ENCODE results near the gene MAPKAPK3. TPM values are rescaled to one million over a fixed set of nuclear protein-coding genes. Genes with fewer than 3 reads are reported as not detected.

MAPKAPK3 gene
- total RNA-seq, 1 experiment from 2014 or later, result 53.9 TPM

DNA sequence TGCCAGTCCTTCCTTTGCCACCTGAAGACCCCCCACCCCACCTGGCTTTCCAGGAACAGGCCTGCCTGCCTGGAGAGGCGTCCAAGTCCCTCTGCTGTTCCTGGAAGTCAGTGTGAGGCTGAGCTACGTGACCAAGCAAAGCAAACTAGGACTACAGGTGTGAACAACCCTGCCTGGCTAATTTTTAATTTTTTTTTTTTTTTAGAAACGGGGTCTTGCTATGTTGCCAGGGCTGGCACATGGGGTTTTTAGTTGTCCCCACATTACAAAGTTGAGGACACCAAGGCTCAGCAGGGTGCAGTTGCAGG is 30.2 kb upstream of the MAPKAPK3 start:
- CTCF ChIA-PET, result interaction anchor here (0.8 to 5.8 kb wide), 9 partner anchors 12 to 65 kb away, joined by 3 to 71 read pairs (median 6); partner anchors contain the start of gene CISH
- no peak for DNase-seq (ENCODE audit: unreplicated experiment)
- H3K4me3 Mint-ChIP-seq (ENCODE audit: unreplicated experiment), result no peak overlapping the region
- intact Hi-C loops (cut with micrococcal nuclease), result no loop called here
- no peaks in the 10 kb centered on the region for H3K9me3 Mint-ChIP-seq (ENCODE audit: unreplicated experiment)
- peaks cover 18% of the 10 kb centered on the region for H3K4me1 Mint-ChIP-seq (ENCODE audit: insufficient read depth, unreplicated experiment)
- POLR2A ChIA-PET, result interaction anchor here (0.5 to 3.9 kb wide), 5 partner anchors 8 to 302 kb away, joined by 3 to 15 read pairs (median 5); partner anchors contain the start of gene HEMK1
- no peaks in the 10 kb centered on the region for H3K36me3 Mint-ChIP-seq (ENCODE audit: insufficient read depth, unreplicated experiment)
- H3K27me3 Mint-ChIP-seq (ENCODE audit: insufficient read depth, unreplicated experiment), result no peaks in the 10 kb centered on the region
- TF ChIP-seq, protein P1, sequence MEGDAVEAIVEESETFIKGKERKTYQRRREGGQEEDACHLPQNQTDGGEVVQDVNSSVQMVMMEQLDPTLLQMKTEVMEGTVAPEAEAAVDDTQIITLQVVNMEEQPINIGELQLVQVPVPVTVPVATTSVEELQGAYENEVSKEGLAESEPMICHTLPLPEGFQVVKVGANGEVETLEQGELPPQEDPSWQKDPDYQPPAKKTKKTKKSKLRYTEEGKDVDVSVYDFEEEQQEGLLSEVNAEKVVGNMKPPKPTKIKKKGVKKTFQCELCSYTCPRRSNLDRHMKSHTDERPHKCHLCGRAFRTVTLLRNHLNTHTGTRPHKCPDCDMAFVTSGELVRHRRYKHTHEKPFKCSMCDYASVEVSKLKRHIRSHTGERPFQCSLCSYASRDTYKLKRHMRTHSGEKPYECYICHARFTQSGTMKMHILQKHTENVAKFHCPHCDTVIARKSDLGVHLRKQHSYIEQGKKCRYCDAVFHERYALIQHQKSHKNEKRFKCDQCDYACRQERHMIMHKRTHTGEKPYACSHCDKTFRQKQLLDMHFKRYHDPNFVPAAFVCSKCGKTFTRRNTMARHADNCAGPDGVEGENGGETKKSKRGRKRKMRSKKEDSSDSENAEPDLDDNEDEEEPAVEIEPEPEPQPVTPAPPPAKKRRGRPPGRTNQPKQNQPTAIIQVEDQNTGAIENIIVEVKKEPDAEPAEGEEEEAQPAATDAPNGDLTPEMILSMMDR (IDR thresholded peaks at IDR 0.05; ENCODE audit: unreplicated experiment), result no peak
- no TSS peak for BruUV-seq (replicated peaks)
- no peak overlapping the region for H3K27ac Mint-ChIP-seq (ENCODE audit: low read depth, unreplicated experiment)

GRCh38 chr3:50587373-50587772 is 29.6 kb upstream of the MAPKAPK3 start:
- Mint-ChIP-seq H3K27me3 (ENCODE audit: insufficient read depth, unreplicated experiment) (no peaks in the 10 kb centered on the region), H3K36me3 (ENCODE audit: insufficient read depth, unreplicated experiment) (no peaks in the 10 kb centered on the region), H3K4me3 (ENCODE audit: unreplicated experiment) (no peak overlapping the region), H3K9me3 (ENCODE audit: unreplicated experiment) (no peaks in the 10 kb centered on the region), H3K27ac (ENCODE audit: low read depth, unreplicated experiment) (no peak overlapping the region), H3K4me1 (ENCODE audit: insufficient read depth, unreplicated experiment) (peaks cover 18% of the 10 kb centered on the region)
- peak; percentile 36 for DNase-seq (ENCODE audit: unreplicated experiment)
- intact Hi-C loops (cut with micrococcal nuclease), result no loop called here
- no TSS peak for BruUV-seq (replicated peaks)
- TF ChIP-seq, protein P1 (IDR thresholded peaks at IDR 0.05; ENCODE audit: unreplicated experiment), result no peak
- ChIA-PET POLR2A (interaction anchor here (0.7 to 3.9 kb wide), 4 partner anchors 9 to 32 kb away, joined by 3 to 15 read pairs (median 4); no protein-coding TSS in a partner anchor), CTCF (interaction anchor here (1.0 to 5.8 kb wide), 7 partner anchors 11 to 65 kb away, joined by 3 to 71 read pairs (median 6); partner anchors contain the start of gene CISH)

DNA sequence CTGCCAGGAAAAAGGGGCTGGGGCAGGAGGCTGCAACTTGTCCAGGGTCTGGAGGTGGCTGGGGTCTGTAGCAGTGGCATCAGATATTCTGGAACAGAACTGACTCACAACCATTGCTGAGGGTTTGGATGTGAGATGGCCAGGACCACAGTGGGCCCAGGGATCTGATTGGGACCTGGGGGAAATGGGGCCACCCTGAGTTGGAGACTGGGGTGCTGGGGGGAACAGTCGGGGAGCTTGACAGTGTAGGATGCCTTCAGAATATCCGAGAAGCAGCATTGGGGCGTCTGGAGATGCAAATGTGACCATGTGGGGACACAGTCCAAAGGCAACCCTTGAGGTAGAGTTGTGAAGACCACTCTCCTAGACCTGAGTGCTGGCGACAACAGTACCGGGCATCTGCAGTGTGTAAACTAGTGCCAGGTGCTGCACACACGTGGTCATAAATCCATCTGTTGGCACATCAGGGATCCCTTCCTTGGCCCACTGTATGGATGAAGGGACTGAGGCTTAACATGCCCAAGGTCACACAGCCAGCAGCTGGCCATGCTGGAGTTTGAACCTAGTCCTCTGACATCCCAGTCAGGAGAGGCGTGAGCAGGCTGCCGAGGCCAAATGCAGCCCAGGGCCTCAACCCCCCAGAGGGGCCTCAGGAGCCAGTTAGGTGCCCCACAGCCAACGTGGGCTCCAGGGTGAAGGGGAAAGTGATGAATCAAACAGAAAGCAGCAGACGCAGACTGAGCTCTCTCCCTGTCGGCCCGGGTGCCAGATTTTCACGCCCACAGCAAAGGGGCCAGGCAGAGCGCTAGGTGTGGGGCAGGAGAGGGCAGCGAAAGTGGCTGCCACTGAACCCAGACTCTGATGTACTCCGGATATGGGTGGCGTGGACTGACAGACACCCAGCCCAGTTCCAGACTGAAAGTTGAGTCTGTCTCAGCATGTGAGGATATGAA is 28.9 kb upstream of the MAPKAPK3 start:
- H3K4me1 Mint-ChIP-seq (ENCODE audit: insufficient read depth, unreplicated experiment), result peaks cover 18% of the 10 kb centered on the region
- no peak overlapping the region for H3K27ac Mint-ChIP-seq (ENCODE audit: low read depth, unreplicated experiment)
- DNase-seq (ENCODE audit: unreplicated experiment), result no peak
- H3K4me3 Mint-ChIP-seq (ENCODE audit: unreplicated experiment), result no peak overlapping the region
- no TSS peak for BruUV-seq (replicated peaks)
- intact Hi-C loops (cut with micrococcal nuclease), result no loop called here
- TF ChIP-seq, protein P1 (IDR thresholded peaks at IDR 0.05; ENCODE audit: unreplicated experiment), result no peak
- no peaks in the 10 kb centered on the region for H3K27me3 Mint-ChIP-seq (ENCODE audit: insufficient read depth, unreplicated experiment)
- POLR2A ChIA-PET, result interaction anchor here (1.0 to 3.9 kb wide), 5 partner anchors 9 to 31 kb away, joined by 3 to 15 read pairs (median 4); no protein-coding TSS in a partner anchor
- CTCF ChIA-PET, result interaction anchor here (0.6 to 5.8 kb wide), 7 partner anchors 10 to 384 kb away, joined by 3 to 71 read pairs (median 6); partner anchors contain the start of gene CISH
- no peaks in the 10 kb centered on the region for H3K36me3 Mint-ChIP-seq (ENCODE audit: insufficient read depth, unreplicated experiment)
- H3K9me3 Mint-ChIP-seq (ENCODE audit: unreplicated experiment), result no peaks in the 10 kb centered on the region

DNA sequence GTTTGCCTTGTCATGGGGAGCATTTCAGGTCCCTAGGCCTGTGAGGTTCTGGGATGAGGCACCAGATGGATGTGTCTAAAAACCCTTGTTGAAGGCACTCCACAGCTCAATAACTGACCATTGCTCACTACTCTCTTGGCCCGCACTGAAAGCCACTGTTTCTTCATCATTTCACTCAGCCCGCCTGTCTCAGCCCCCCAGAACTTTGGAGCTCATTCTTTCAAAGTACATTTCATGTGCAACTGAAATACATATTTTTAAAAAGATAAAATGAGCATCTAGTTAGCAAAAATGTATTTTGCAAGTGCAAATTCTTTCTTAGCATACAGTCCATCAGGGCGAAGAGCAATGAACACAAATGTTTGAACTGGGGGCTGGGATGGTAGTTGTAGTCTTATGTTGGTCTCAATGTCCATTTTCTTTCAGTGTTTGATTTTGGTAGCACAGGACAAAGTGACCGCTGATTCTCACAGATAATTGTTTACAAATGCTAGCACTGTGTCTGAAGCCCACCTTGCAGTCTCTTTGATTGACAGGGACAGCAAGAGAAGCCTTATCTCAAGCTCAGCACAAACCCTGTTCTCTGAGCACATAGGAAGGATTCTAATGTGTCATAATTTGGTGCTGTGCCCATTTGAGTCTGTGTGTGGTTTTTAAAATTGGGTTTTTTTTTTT is 28.1 kb upstream of the MAPKAPK3 start:
- DNase-seq (ENCODE audit: unreplicated experiment), result no peak
- H3K36me3 Mint-ChIP-seq (ENCODE audit: insufficient read depth, unreplicated experiment), result no peaks in the 10 kb centered on the region
- H3K27ac Mint-ChIP-seq (ENCODE audit: low read depth, unreplicated experiment), result no peak overlapping the region
- ChIA-PET CTCF (interaction anchor here (0.6 to 5.8 kb wide), 6 partner anchors 11 to 121 kb away, joined by 3 to 71 read pairs (median 4); partner anchors contain the start of gene CISH), POLR2A (interaction anchor here (0.8 to 3.9 kb wide), 6 partner anchors 10 to 238 kb away, joined by 3 to 15 read pairs (median 6); partner anchors contain the start of genes CYB561D2, HEMK1 and NPRL2)
- no TSS peak for BruUV-seq (replicated peaks)
- H3K4me1 Mint-ChIP-seq (ENCODE audit: insufficient read depth, unreplicated experiment), result peaks cover 12% of the 10 kb centered on the region
- intact Hi-C loops (cut with micrococcal nuclease), result no loop called here
- no peaks in the 10 kb centered on the region for H3K9me3 Mint-ChIP-seq (ENCODE audit: unreplicated experiment)
- H3K27me3 Mint-ChIP-seq (ENCODE audit: insufficient read depth, unreplicated experiment), result no peaks in the 10 kb centered on the region
- TF ChIP-seq, protein P1 (IDR thresholded peaks at IDR 0.05; ENCODE audit: unreplicated experiment), result no peak
- no peak overlapping the region for H3K4me3 Mint-ChIP-seq (ENCODE audit: unreplicated experiment)

Measured in MCF 10A (cell line).